ENCODE results near the gene MB. TPM values are rescaled to one million over a fixed set of nuclear protein-coding genes. Genes with fewer than 3 reads are reported as not detected.
A peak's percentile ranks its signal among the peaks of the same experiment; 100 is the strongest.
"Not testable (repeated sequence)": the region's sequence is repeated elsewhere in the genome, so short reads cannot be mapped to it uniquely, and the experiment has no call there.

The MB gene
- 1 to 10 TPM in 1 of 2 donors, under 1 TPM in 1; 0.93 to 2.2 TPM for total RNA-seq
- polyA plus RNA-seq (ENCODE audit: insufficient read depth, low read depth, low replicate concordance), result 62.6 TPM
- long read RNA-seq, donor 1, result 0 reads
- long read RNA-seq, donor 2, result 0 reads

DNA sequence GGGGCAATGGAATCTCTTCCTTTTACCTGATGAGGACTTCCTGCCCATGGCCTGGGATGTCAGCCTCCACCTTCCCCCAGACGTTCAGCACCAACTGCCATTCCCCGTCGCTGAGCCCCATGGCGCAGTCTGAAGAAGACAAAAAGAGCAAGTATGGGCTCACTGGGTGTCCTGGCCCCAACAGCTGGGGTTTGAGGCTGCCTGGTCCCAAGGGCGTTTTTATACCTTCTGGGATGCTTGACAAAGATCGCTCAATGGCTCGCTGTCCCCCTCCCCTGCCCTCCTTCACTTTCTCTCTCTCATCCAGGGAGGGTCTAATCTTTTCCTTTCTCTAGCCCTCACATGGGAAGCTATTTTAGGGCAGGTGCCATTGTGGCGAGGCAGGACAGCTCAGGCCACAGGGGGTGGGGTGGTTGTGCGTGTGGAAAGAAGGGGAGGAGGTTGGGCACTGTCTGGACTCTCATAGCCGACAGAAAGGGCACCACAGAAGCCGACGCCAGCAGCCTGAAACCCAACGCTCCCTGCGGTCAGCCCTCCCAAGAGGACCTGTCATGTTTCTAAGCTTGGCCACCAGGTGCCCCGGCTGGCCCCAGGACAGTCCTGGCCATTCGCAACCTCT is at the start of gene MB:
Gene MB, minus strand, starts transcription at position 193 of the 619 bp plus-strand sequence. Its CDS starts 72 bp downstream, at position 121.
- no peak for TF ChIP-seq POLR2A (IDR thresholded peaks at IDR 0.05)
- TF ChIP-seq, protein P1, sequence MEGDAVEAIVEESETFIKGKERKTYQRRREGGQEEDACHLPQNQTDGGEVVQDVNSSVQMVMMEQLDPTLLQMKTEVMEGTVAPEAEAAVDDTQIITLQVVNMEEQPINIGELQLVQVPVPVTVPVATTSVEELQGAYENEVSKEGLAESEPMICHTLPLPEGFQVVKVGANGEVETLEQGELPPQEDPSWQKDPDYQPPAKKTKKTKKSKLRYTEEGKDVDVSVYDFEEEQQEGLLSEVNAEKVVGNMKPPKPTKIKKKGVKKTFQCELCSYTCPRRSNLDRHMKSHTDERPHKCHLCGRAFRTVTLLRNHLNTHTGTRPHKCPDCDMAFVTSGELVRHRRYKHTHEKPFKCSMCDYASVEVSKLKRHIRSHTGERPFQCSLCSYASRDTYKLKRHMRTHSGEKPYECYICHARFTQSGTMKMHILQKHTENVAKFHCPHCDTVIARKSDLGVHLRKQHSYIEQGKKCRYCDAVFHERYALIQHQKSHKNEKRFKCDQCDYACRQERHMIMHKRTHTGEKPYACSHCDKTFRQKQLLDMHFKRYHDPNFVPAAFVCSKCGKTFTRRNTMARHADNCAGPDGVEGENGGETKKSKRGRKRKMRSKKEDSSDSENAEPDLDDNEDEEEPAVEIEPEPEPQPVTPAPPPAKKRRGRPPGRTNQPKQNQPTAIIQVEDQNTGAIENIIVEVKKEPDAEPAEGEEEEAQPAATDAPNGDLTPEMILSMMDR (IDR thresholded peaks at IDR 0.05), result no peak
- H3K27me3 ChIP-seq, result no peaks in the 10 kb centered on the region
- H3K4me3 ChIP-seq, result no peak within 1 kb of the TSS
- 90 to 91% methylated on average over 12 to 16 of the region's 16 CpGs for WGBS, 2 donors
- no peak for DNase-seq
- no peak within 1 kb of the TSS for H3K27ac ChIP-seq
- H3K36me3 ChIP-seq (ENCODE audit: low read depth, missing control alignments), result no peaks in the 10 kb centered on the region
- no peaks in the 10 kb centered on the region for H3K9me3 ChIP-seq
- H3K4me1 ChIP-seq, result peaks cover 15% of the 10 kb centered on the region
- intact Hi-C loops (cut with DNase I; ENCODE audit: low total_unique reads), result no loop called here

DNA sequence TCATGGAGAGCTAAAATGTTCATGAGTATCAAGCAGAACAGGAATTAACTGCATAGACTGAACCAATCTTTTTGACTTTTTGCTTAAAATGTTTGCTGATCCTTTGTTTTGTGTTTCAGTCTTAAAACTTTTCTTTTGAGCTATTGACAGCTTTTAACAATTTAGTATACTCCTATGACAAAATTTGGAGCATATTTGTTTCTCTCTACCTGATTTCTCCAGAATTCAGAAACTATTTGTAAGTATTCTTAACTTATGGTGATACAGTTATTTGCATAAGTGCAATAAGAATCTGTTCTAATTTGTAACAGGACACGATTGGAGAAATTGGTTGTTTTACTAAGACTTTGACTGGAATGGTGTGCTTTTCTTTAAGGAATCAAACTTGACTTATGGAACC is 49.6 kb upstream of the MB start:
- H3K27me3 ChIP-seq; DNase-seq; H3K4me3 ChIP-seq; H3K4me1 ChIP-seq; H3K36me3 ChIP-seq (ENCODE audit: low read depth, missing control alignments); H3K9me3 ChIP-seq; H3K27ac ChIP-seq; intact Hi-C loops (cut with DNase I; ENCODE audit: low total_unique reads): not testable (repeated sequence)
- 92 to 100% methylated on average over 1 of the region's 1 CpG for WGBS, 2 donors

DNA sequence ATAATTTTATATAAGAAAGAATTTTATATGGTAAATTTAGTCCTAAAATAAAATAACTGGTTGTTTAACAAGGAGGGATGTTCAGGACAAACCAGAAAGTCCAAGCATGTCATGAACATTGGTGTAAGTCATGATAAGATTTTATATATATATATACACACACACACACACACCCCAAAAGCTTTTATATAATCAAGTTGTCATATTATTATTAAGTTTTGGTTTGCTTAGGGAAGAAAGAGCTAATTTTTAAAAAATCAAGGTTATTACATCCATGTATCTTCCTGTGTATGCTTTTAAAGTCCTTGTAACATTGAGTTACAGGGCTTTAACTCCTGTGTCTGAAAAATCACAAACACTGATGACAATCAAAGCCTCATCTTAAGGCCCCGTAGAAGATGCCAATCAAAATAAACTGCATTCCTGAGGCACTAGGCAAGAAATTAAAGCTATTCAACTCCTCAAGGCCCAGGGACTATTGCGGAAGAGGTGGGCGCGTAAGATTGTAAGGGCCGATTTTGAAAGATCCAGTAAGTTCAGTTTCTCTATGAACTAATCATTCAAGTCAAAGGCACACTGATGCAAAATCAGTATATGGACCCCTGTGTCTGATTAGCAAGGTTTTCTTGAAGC is 47.9 kb upstream of the MB start:
- TF ChIP-seq, protein P1 (IDR thresholded peaks at IDR 0.05), result no peak
- TF ChIP-seq POLR2A (IDR thresholded peaks at IDR 0.05), result no peak

DNA sequence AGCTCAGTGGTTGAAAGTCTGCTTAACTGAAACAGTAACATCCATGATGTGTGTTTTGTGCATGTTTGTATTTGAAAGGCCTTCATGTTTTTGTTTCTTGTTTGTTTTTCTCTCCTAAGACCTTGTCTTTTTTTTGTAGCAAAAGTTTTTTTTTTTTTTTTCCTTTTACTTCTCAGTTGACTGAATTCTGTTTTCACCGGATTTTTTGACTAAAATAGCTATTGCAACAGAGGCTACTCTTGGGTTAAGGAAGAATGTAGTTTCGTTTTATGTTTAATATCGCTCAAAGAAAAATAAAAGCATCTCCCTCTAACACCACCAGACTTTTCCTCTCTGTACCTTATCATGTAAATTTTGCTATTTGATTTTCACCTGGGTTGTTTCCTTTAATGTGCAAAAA is 46.2 kb upstream of the MB start:
- intact Hi-C loops (cut with DNase I; ENCODE audit: low total_unique reads), result no loop called here
- WGBS, 2 donors, result 28 to 39% methylated on average over 3 of the region's 3 CpGs
- H3K27ac ChIP-seq, result peak overlapping the region; percentile 49 to 80
- peaks cover 7% of the 10 kb centered on the region for H3K4me1 ChIP-seq
- no peaks in the 10 kb centered on the region for H3K27me3 ChIP-seq
- no peak for DNase-seq
- H3K36me3 ChIP-seq (ENCODE audit: low read depth, missing control alignments), result no peaks in the 10 kb centered on the region
- no peak for TF ChIP-seq POLR2A (IDR thresholded peaks at IDR 0.05)
- TF ChIP-seq, protein P1 (IDR thresholded peaks at IDR 0.05), result no peak
- H3K4me3 ChIP-seq, result no peak overlapping the region
- no peaks in the 10 kb centered on the region for H3K9me3 ChIP-seq

More for the DNA sequence above, 47.9 kb upstream of the MB start:
- no peaks in the 10 kb centered on the region for H3K9me3 ChIP-seq
- intact Hi-C loops (cut with DNase I; ENCODE audit: low total_unique reads), result no loop called here
- no peak overlapping the region for H3K27ac ChIP-seq
- no peaks in the 10 kb centered on the region for H3K27me3 ChIP-seq
- no peak overlapping the region for H3K4me3 ChIP-seq
- H3K36me3 ChIP-seq (ENCODE audit: low read depth, missing control alignments), result no peaks in the 10 kb centered on the region
- H3K4me1 ChIP-seq, result peaks cover 7% of the 10 kb centered on the region
- WGBS, 2 donors, result 95 to 96% methylated on average over 5 of the region's 5 CpGs
- no peak for DNase-seq

DNA sequence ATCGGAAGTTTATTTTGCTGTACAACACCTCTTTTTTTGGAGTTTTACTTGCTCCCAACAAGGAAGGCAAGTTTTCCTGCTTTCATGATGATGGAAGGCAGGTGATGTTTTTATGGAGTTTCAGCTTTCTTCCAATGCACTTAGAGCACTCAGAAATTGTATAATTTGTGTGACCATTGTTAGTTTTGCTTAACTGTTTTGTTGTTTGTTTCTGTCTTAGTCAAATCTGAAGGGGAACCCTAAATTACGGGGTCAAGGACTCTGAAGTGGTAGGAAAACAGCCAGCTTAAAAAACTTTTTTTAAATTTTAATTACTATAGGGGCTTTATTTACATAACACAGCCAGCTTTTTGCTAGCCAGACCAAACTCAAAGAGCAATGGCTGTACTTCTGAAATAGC is 45.8 kb upstream of the MB start:
- Histone ChIP-seq H3K9me3 (no peaks in the 10 kb centered on the region), H3K36me3 (ENCODE audit: low read depth, missing control alignments) (no peaks in the 10 kb centered on the region), H3K4me1 (peaks cover 7% of the 10 kb centered on the region), H3K27ac (peak overlapping the region; percentile 49 to 80), H3K27me3 (no peaks in the 10 kb centered on the region), H3K4me3 (no peak overlapping the region)
- WGBS, 2 donors, result 62 to 69% methylated on average over 2 of the region's 2 CpGs
- DNase-seq, result no peak
- no peak for TF ChIP-seq POLR2A (IDR thresholded peaks at IDR 0.05)
- TF ChIP-seq, protein P1 (IDR thresholded peaks at IDR 0.05), result no peak
- intact Hi-C loops (cut with DNase I; ENCODE audit: low total_unique reads), result no loop called here

All from testis (tissue), 5 donors.